ENCODE data around the gene PIMREG. TPM values are rescaled to one million over a fixed set of nuclear protein-coding genes. Genes with fewer than 3 reads are reported as not detected.

The PIMREG gene
- total RNA-seq, 1 experiment from 2014 or later = 41.2 TPM

DNA sequence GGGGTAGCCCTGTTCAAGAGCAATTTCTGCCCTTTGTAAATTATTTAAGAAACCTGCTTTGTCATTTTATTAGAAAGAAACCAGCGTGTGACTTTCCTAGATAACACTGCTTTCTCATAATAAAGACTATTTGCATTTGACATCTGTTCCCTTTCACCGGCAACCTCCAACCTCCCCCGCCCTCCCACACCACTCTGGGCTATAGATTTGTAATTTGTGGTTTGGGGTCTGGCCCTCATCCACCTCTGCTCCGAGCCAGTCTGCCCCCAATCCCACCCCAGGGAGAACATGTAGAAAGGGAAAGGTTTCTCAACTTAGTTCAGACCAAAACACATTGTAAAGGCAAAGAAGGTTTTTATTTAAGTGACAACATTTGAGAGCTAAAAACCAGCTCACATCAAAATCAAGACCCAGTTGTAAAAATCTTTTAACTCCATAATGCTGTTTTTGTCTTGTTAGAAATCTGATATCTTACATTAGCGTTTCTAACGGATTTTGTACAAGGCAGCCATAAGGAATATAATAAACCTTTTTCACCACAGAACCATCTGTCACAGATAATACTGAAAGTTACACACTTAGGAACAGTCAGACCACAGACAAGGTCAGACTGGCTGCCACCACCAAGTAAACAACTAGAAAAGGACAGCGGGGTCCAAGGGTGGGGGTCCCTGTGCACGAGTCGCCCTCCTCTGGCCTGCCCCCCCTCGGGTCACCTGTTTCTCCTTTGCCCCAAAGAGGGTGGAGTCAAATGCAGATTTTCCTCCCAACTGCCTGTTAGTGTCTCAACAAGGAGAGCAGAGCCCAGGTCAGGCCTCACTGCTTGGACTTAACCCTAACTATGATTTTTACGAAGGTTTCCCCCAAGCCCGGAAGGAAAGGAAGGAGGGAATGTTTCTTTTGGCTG is 6.9 kb downstream of the PIMREG start:
- no peaks in the 10 kb centered on the region for H3K36me3 ChIP-seq (ENCODE audit: control insufficient read depth, insufficient read depth, low read length)
- intact Hi-C loops (cut with micrococcal nuclease; ENCODE audit: unreplicated experiment) (no loop called here), in situ Hi-C loops (cut with HindIII; ENCODE audit: low pct_unique_long_range_greater_than_20kb, low sequenced_read_pairs) (no loop called here)
- no peak overlapping the region for H3K4me3 ChIP-seq (ENCODE audit: low read depth in 2 of 2, low read length in 2 of 2)
- H3K9me3 ChIP-seq (ENCODE audit: control insufficient read depth, insufficient read depth, low read depth, low read length) = no peaks in the 10 kb centered on the region
- TF ChIP-seq, protein P1, sequence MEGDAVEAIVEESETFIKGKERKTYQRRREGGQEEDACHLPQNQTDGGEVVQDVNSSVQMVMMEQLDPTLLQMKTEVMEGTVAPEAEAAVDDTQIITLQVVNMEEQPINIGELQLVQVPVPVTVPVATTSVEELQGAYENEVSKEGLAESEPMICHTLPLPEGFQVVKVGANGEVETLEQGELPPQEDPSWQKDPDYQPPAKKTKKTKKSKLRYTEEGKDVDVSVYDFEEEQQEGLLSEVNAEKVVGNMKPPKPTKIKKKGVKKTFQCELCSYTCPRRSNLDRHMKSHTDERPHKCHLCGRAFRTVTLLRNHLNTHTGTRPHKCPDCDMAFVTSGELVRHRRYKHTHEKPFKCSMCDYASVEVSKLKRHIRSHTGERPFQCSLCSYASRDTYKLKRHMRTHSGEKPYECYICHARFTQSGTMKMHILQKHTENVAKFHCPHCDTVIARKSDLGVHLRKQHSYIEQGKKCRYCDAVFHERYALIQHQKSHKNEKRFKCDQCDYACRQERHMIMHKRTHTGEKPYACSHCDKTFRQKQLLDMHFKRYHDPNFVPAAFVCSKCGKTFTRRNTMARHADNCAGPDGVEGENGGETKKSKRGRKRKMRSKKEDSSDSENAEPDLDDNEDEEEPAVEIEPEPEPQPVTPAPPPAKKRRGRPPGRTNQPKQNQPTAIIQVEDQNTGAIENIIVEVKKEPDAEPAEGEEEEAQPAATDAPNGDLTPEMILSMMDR (IDR thresholded peaks at IDR 0.05) = no peak
- TF ChIP-seq, protein P2, sequence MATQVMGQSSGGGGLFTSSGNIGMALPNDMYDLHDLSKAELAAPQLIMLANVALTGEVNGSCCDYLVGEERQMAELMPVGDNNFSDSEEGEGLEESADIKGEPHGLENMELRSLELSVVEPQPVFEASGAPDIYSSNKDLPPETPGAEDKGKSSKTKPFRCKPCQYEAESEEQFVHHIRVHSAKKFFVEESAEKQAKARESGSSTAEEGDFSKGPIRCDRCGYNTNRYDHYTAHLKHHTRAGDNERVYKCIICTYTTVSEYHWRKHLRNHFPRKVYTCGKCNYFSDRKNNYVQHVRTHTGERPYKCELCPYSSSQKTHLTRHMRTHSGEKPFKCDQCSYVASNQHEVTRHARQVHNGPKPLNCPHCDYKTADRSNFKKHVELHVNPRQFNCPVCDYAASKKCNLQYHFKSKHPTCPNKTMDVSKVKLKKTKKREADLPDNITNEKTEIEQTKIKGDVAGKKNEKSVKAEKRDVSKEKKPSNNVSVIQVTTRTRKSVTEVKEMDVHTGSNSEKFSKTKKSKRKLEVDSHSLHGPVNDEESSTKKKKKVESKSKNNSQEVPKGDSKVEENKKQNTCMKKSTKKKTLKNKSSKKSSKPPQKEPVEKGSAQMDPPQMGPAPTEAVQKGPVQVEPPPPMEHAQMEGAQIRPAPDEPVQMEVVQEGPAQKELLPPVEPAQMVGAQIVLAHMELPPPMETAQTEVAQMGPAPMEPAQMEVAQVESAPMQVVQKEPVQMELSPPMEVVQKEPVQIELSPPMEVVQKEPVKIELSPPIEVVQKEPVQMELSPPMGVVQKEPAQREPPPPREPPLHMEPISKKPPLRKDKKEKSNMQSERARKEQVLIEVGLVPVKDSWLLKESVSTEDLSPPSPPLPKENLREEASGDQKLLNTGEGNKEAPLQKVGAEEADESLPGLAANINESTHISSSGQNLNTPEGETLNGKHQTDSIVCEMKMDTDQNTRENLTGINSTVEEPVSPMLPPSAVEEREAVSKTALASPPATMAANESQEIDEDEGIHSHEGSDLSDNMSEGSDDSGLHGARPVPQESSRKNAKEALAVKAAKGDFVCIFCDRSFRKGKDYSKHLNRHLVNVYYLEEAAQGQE (IDR thresholded peaks at IDR 0.05; ENCODE audit: insufficient read depth in 1 of 2, low read depth in 2 of 2, low read length in 1 of 2) = no peak
- TF ChIP-seq POLR2AphosphoS5 (IDR thresholded peaks at IDR 0.05; ENCODE audit: low read depth, low read length) = no peak
- no peak for TF ChIP-seq TCF7L2 (IDR thresholded peaks at IDR 0.05; ENCODE audit: low read depth, low read length)
- ATAC-seq (no peak), DNase-seq (ENCODE audit: low read depth, low spot score) (no peak)
- H3K4me1 ChIP-seq (ENCODE audit: control insufficient read depth, insufficient read depth, low read length) = no peaks in the 10 kb centered on the region
- no peak overlapping the region for H3K27ac ChIP-seq (ENCODE audit: low read length)
- no peaks in the 10 kb centered on the region for H3K27me3 ChIP-seq (ENCODE audit: control insufficient read depth, insufficient read depth, low read length)
- ChIA-PET POLR2A (no interaction called here), CTCF (no interaction called here)
- BruUV-seq (replicated peaks) = no TSS peak

DNA sequence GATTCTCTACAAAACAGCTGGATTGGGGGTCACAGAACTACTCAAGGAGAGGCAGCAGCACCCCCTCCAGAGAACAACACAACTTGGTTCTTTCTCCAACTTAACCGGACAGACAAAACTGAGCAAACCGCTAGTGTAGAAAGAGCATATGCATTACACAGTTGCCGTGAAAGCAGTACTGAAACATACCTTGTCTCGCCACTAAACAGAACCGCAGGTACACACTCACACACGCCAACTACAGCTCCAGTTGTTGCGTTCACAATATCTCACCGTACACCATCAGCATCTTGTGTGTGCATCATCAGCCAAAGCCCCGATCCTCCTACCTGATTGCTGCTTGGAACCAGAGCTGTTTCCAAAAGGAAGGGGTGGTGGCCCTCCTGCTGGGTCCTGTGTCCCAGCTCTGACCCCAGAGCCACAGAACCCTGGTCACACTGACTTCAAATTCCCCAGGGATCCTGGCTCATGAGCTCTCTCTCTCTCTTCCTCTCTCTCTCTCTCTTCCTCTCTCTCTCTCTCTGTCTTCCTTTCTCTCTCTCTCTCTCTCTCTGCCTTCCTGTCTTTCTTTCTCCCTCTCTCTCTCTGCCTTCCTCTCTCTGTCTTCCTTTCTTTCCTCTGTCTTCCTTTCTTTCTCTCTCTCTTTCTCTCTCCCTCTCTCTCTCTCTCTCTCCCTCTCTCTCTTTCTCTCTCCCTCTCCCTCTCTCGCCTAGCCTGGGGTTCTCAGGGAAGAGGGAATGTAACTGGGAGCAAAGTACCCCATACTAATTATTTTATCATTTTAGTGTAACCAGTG is 8.4 kb downstream of the PIMREG start:
- Histone ChIP-seq H3K36me3 (ENCODE audit: control insufficient read depth, insufficient read depth, low read length) (no peaks in the 10 kb centered on the region), H3K4me3 (ENCODE audit: low read depth in 2 of 2, low read length in 2 of 2) (no peak overlapping the region), H3K4me1 (ENCODE audit: control insufficient read depth, insufficient read depth, low read length) (no peaks in the 10 kb centered on the region; the same call in 1 of the 2 replicates), H3K27me3 (ENCODE audit: control insufficient read depth, insufficient read depth, low read length) (no peaks in the 10 kb centered on the region), H3K27ac (ENCODE audit: low read length) (no peak overlapping the region), H3K9me3 (ENCODE audit: control insufficient read depth, insufficient read depth, low read depth, low read length) (no peaks in the 10 kb centered on the region)
- intact Hi-C loops (cut with micrococcal nuclease; ENCODE audit: unreplicated experiment) = no loop called here
- no TSS peak for BruUV-seq (replicated peaks)
- ChIA-PET CTCF (no interaction called here), POLR2A (no interaction called here)
- in situ Hi-C loops (cut with HindIII; ENCODE audit: low pct_unique_long_range_greater_than_20kb, low sequenced_read_pairs) = no loop called here
- ATAC-seq (no peak), DNase-seq (ENCODE audit: low read depth, low spot score) (no peak)
- TF ChIP-seq, protein P2 (IDR thresholded peaks at IDR 0.05; ENCODE audit: insufficient read depth in 1 of 2, low read depth in 2 of 2, low read length in 1 of 2) = no peak
- TF ChIP-seq SIN3A (IDR thresholded peaks at IDR 0.05; ENCODE audit: borderline replicate concordance, insufficient read depth, low read depth, low read length) = no peak
- TF ChIP-seq POLR2AphosphoS5 (IDR thresholded peaks at IDR 0.05; ENCODE audit: low read depth, low read length) = no peak
- no peak for TF ChIP-seq TCF7L2 (IDR thresholded peaks at IDR 0.05; ENCODE audit: low read depth, low read length)
